Panc1 (cell line): ENCODE data around the gene DLG5.

Experiments used
- CTCF ChIP-seq: fragments of 450-650 bp; IDR thresholded peaks from 2 replicates; pipeline ENCODE4 v1.5.1; 2017; ENCODE audit warnings: mild to moderate bottlenecking
- POLR2AphosphoS5 ChIP-seq: IDR thresholded peaks from 2 replicates; pipeline ENCODE4 v1.6.1; 2012; ENCODE audit warnings: mild to moderate bottlenecking, low read depth, low read length, moderate library complexity
- REST ChIP-seq, 2 experiments: IDR thresholded peaks; 2 replicates each; pipeline ENCODE4 v1.6.1; 2011 to 2012; ENCODE audit warnings: low read depth in 2 of 2, control low read depth in 1 of 2, low read length in 1 of 2, mild to moderate bottlenecking in 1 of 2, moderate library complexity in 1 of 2; ENCODE audit not compliant: insufficient read depth in 1 of 2
- TCF7L2 ChIP-seq: IDR thresholded peaks from 2 replicates; pipeline ENCODE4 v1.6.1; 2011; ENCODE audit warnings: mild to moderate bottlenecking, low read depth, low read length, inconsistent platforms

- TF ChIP-seq CTCF: no peak
- no peak for TF ChIP-seq POLR2AphosphoS5
- no peak for TF ChIP-seq TCF7L2
- TF ChIP-seq REST (IDR thresholded peaks at IDR 0.05; ENCODE audit: insufficient read depth in 1 of 2, low read depth in 2 of 2, low read length in 1 of 2): no peak
Measured at GRCh38 chr10:77768039-77768438, 158.5 kb downstream of the DLG5 start.
